GM12878 (cell line): Measurements from ENCODE around the gene LRRN1.

Experiments
- POLR2AphosphoS5 ChIP-seq: IDR thresholded peaks from 2 replicates; pipeline ENCODE4 v1.6.1; 2011; ENCODE audit warnings: mild to moderate bottlenecking, low read length, inconsistent platforms
- TF ChIP-seq, protein P1 (sequence below), 3 experiments: IDR thresholded peaks in 2 of 3; conservative IDR thresholded peaks in 1 of 3; 2 replicates each; pipeline ENCODE4 v1.5.1; 2011; ENCODE audit warnings: low read depth in 3 of 3, low read length in 3 of 3, mild to moderate bottlenecking in 3 of 3, control low read depth in 2 of 3, moderate library complexity in 2 of 3, inconsistent platforms in 1 of 3, mixed read lengths in 1 of 3; ENCODE audit not compliant: control insufficient read depth in 2 of 3, insufficient read depth in 1 of 3; ENCODE audit errors: extremely low read depth in 1 of 3
- TF ChIP-seq, protein P2 (sequence below): fragments of 150-350 bp; IDR thresholded peaks from 2 replicates; pipeline ENCODE4 v1.6.1; 2016; ENCODE audit warnings: low read depth, low read length

- TF ChIP-seq, protein P1, sequence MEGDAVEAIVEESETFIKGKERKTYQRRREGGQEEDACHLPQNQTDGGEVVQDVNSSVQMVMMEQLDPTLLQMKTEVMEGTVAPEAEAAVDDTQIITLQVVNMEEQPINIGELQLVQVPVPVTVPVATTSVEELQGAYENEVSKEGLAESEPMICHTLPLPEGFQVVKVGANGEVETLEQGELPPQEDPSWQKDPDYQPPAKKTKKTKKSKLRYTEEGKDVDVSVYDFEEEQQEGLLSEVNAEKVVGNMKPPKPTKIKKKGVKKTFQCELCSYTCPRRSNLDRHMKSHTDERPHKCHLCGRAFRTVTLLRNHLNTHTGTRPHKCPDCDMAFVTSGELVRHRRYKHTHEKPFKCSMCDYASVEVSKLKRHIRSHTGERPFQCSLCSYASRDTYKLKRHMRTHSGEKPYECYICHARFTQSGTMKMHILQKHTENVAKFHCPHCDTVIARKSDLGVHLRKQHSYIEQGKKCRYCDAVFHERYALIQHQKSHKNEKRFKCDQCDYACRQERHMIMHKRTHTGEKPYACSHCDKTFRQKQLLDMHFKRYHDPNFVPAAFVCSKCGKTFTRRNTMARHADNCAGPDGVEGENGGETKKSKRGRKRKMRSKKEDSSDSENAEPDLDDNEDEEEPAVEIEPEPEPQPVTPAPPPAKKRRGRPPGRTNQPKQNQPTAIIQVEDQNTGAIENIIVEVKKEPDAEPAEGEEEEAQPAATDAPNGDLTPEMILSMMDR (IDR thresholded peaks at IDR 0.05 in 2 of 3, conservative IDR thresholded peaks at IDR 0.05 in 1 of 3; ENCODE audit: control insufficient read depth in 2 of 3, extremely low read depth in 1 of 3, insufficient read depth in 1 of 3, low read depth in 3 of 3, low read length in 3 of 3): no peak
- no peak for TF ChIP-seq POLR2AphosphoS5
- TF ChIP-seq, protein P2, sequence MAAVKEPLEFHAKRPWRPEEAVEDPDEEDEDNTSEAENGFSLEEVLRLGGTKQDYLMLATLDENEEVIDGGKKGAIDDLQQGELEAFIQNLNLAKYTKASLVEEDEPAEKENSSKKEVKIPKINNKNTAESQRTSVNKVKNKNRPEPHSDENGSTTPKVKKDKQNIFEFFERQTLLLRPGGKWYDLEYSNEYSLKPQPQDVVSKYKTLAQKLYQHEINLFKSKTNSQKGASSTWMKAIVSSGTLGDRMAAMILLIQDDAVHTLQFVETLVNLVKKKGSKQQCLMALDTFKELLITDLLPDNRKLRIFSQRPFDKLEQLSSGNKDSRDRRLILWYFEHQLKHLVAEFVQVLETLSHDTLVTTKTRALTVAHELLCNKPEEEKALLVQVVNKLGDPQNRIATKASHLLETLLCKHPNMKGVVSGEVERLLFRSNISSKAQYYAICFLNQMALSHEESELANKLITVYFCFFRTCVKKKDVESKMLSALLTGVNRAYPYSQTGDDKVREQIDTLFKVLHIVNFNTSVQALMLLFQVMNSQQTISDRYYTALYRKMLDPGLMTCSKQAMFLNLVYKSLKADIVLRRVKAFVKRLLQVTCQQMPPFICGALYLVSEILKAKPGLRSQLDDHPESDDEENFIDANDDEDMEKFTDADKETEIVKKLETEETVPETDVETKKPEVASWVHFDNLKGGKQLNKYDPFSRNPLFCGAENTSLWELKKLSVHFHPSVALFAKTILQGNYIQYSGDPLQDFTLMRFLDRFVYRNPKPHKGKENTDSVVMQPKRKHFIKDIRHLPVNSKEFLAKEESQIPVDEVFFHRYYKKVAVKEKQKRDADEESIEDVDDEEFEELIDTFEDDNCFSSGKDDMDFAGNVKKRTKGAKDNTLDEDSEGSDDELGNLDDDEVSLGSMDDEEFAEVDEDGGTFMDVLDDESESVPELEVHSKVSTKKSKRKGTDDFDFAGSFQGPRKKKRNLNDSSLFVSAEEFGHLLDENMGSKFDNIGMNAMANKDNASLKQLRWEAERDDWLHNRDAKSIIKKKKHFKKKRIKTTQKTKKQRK: no peak
Measured at GRCh38 chr3:3783696-3784095, 15.5 kb upstream of the LRRN1 start.
